Mucosa of descending colon (tissue), 3 donors: ENCODE measurements around the gene SLC25A28. TPM values are rescaled to one million over a fixed set of nuclear protein-coding genes. Genes with fewer than 3 reads are reported as not detected.

Experiments
- ATAC-seq: fragments of 200-7000 bp; cut with Tn5 transposase; one replicate; pipeline ENCODE4 v1.9.1; 2020; ENCODE audit warnings: mild to moderate bottlenecking, moderate library complexity
- DNase-seq, 3 donors: peaks; one replicate each; pipeline ENCODE4 v3.0.0-alpha.2; 2020
- H3K36me3 ChIP-seq: fragments of 200-600 bp; one replicate; pipeline ENCODE4 v1.8.0; 2021; ENCODE audit warnings: low read depth, mild to moderate bottlenecking
- H3K4me1 ChIP-seq: fragments of 200-600 bp; one replicate; pipeline ENCODE4 v1.8.0; 2021; ENCODE audit warnings: low read depth, mild to moderate bottlenecking
- H3K4me3 ChIP-seq: fragments of 200-600 bp; one replicate; pipeline ENCODE4 v1.8.0; 2021; ENCODE audit warnings: mild to moderate bottlenecking
- H3K9me3 ChIP-seq: fragments of 200-600 bp; one replicate; pipeline ENCODE4 v1.8.0; 2021; ENCODE audit warnings: mild to moderate bottlenecking
- CTCF ChIP-seq: fragments of 200-600 bp; IDR thresholded peaks from one replicate; pipeline ENCODE4 v1.8.0; 2022; ENCODE audit warnings: antibody characterized with exemption, mild to moderate bottlenecking
- intact Hi-C, 2 donors: fragments of 100-400 bp; cut with DNase I in 1 of 2; cut with micrococcal nuclease in 1 of 2; formaldehyde crosslinking; loops; one replicate each; pipeline versions ENCODE4 v1.11.0 to v1.11.1; 2022; cut with DNase I, micrococcal nuclease
- long read RNA-seq, 2 donors: library from polyadenylated mRNA; unstranded; transcript quantifications; one replicate each; pipeline ENCODE4 v2.0.0, GENCODE V29; 2019 to 2021
- total RNA-seq, 3 donors: library from RNA; stranded (reverse); fragmentation: NEBNext Ultra II Directional in 2 of 3; extraction: Animal tissue kit (Norgen Biotek cat#: 25700) in 2 of 3; gene quantifications; one replicate each; pipeline versions ENCODE4 v1.2.1 to v1.2.4, GENCODE V29; 2021 to 2023
- donor health status: DM: no; HTN: no; CAD: no; lungs with moderate emphysema.
- donor health status: DM: no; HTN: no; CAD: no.
- donor health status: DM: no; HTN: yes; CAD: no.

SLC25A28 gene
- 10 to 100 TPM; 38.2 to 64.4 (median 39.6) TPM for total RNA-seq
- long read RNA-seq, donor 1, transcript SLC25A28-201 (4 exons, 1,451 nt): major isoform, 54 of 86 reads
- long read RNA-seq, donor 1, partial matches to known transcripts: 2 of 86 reads
- long read RNA-seq, donor 1, other reads (novel, unspliced or antisense): 29 of 86 reads
- long read RNA-seq, donor 2, partial matches to known transcripts: 1 of 1 reads
- long read RNA-seq, donor 2, other reads (novel, unspliced or antisense): 0 of 1 reads

- DNase-seq (peak; percentile 94 to 97 (median 96)), ATAC-seq (peak; percentile 0)
- H3K9me3 ChIP-seq: no peaks in the 10 kb centered on the region
- peaks cover 7% of the 10 kb centered on the region for H3K4me1 ChIP-seq
- peak; percentile 13 for TF ChIP-seq CTCF
- peak within 1 kb of the TSS; percentile 71 for H3K4me3 ChIP-seq
- H3K36me3 ChIP-seq: peaks cover 5% of the 10 kb centered on the region
- intact Hi-C loops: loop anchor here (10.0 kb wide), 2 partner anchors 185 to 225 kb away; partner anchors contain the start of gene GOT1 (in 2 of the 2)
Measured at GRCh38 chr10:99619851-99620710, at the start of gene SLC25A28. SLC25A28 (minus strand) TSS chr10:99620439; CDS start chr10:99620335, 104 bp downstream.

- Histone ChIP-seq H3K4me1 (no peaks in the 10 kb centered on the region), H3K9me3 (no peaks in the 10 kb centered on the region), H3K4me3 (no peak overlapping the region), H3K36me3 (no peaks in the 10 kb centered on the region)
- intact Hi-C loops: no loop called here
- peak; percentile 68 for ATAC-seq
- no peak for DNase-seq
- TF ChIP-seq CTCF: no peak
Measured at GRCh38 chr10:99667108-99667751, 47.0 kb upstream of the SLC25A28 start.

GRCh38 chr10:99665304-99665703 is 45.1 kb upstream of the SLC25A28 start:
- Histone ChIP-seq H3K4me1 (no peaks in the 10 kb centered on the region), H3K9me3 (no peaks in the 10 kb centered on the region), H3K36me3 (no peaks in the 10 kb centered on the region), H3K4me3 (no peak overlapping the region)
- ATAC-seq: no peak
- DNase-seq: no peak
- intact Hi-C loops: no loop called here
- TF ChIP-seq CTCF: no peak

GRCh38 chr10:99661377-99661763 is 41.1 kb upstream of the SLC25A28 start:
- no peak for DNase-seq
- H3K4me1 ChIP-seq: peaks cover 6% of the 10 kb centered on the region
- no peaks in the 10 kb centered on the region for H3K36me3 ChIP-seq
- intact Hi-C loops: no loop called here
- no peaks in the 10 kb centered on the region for H3K9me3 ChIP-seq
- TF ChIP-seq CTCF: no peak
- no peak overlapping the region for H3K4me3 ChIP-seq
- no peak for ATAC-seq

- no peaks in the 10 kb centered on the region for H3K36me3 ChIP-seq
- H3K9me3 ChIP-seq: no peaks in the 10 kb centered on the region
- no peak for TF ChIP-seq CTCF
- no peak for ATAC-seq
- no peak overlapping the region for H3K4me3 ChIP-seq
- peaks cover 6% of the 10 kb centered on the region for H3K4me1 ChIP-seq
- intact Hi-C loops: no loop called here
- DNase-seq: no peak
Measured at GRCh38 chr10:99660662-99661376, 40.6 kb upstream of the SLC25A28 start.
